B cell (primary cell): ENCODE measurements around the gene RAB3IL1.

Experiments
- CTCF ChIP-seq: fragments of 200-600 bp; IDR thresholded peaks from one replicate; pipeline ENCODE4 v1.8.0; 2022; ENCODE audit warnings: antibody characterized with exemption, mild to moderate bottlenecking
- EZH2 ChIP-seq: IDR thresholded peaks from 2 replicates; pipeline ENCODE4 v1.6.1; 2012; ENCODE audit warnings: borderline replicate concordance, low read depth, mild to moderate bottlenecking, moderate library complexity, low read length; ENCODE audit not compliant: insufficient read depth, poor library complexity, severe bottlenecking

- TF ChIP-seq CTCF (no peak), EZH2 (no peak)
Observed at GRCh38 chr11:61898247-61898582, 19.2 kb downstream of the RAB3IL1 start.
